COLO668 (cell line): ENCODE results near the gene PTPRN2.
"Not testable (repeated sequence)": the region's sequence is repeated elsewhere in the genome, so short reads cannot be mapped to it uniquely, and the experiment has no call there.

Experiments
- DNase-seq: peaks from one replicate; lab custom pipeline; 2025; ENCODE audit not compliant: unreplicated experiment; lab: John Stamatoyannopoulos, UW

Gene PTPRN2

DNA sequence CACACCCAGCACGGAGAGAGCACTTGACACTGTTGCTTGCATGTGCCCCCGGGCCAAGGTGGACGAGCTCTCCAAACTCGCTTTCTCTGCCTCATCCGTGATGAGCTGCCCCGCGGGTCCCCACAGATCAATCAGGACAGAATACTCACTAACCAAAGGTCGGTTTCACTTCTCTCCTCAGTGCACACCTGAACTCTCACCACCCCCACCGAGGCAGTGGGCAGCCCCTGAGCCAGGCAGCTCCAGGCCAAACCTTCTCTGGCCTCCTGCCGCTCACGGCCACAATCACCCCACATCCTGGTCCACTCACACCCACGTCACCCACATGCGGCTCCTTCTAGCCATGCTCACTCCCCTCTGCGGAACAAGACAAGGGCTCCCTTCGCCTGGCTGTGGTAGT is 806.9 kb downstream of the PTPRN2 start:
- DNase-seq = no peak

DNA sequence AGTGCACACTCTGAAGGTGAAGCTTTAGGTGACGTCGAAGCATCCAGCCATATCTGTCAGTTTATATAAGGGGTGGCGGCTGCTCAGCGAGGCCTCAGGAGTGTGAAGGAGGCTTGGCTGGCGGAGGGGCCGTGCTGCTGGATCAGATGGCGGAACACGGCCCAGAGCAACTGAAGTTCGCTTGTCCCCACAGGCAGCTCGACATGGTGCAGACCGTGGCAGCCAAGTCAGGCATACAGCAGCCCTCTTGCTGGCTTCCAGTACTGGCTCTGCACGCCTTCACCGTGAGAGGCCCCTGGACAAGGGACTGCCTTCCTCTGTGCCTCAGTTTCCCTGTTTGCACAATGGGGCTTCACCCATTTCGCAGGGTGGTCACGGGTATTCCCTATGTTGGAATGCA is 807.3 kb downstream of the PTPRN2 start:
- no peak for DNase-seq

DNA sequence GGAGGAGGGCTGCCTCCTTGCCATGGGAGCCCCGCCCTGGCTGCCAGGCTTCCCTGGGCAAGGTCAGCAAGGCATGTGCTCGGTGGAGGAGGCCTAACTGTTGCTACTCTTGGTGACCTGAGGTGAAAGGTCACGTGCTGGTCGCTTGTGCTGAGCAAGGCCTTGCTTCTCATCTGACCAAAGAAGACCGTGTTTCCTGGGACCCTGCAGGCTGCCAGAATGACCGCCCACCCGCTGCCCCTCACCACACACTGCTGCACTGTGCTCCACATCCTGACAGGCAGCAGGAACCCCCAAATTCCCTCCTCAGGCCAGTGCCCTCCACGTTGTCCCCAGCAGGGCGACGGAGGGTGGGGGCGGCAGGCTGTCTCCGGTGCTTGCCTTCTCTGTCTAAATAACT is 808.4 kb downstream of the PTPRN2 start:
- no peak for DNase-seq

DNA sequence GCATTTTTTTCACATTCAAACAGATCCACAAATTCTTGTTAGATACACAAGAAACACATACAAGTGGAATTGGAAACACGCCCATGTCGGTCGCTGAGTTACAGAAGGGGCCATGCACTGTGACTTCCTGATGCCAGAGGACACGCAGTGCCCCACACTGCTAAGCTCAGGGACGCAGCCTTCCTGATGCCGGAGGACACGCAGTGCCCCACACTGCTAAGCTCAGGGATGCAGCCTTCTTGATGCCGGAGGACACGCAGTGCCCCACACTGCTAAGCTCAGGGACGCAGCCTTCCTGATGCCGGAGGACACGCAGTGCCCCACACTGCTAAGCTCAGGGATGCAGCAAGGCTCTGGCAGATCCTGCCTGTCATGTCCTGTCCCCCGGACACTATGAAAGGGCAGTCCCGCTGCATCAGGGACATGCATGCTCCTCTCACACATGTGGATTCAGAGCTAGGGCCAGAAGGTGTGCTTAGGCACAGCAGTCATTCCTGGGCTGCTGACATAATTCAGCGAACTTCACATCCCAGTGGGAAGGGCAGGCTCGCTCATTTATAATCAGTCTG is 810.3 kb downstream of the PTPRN2 start:
- not testable (repeated sequence) for DNase-seq

DNA sequence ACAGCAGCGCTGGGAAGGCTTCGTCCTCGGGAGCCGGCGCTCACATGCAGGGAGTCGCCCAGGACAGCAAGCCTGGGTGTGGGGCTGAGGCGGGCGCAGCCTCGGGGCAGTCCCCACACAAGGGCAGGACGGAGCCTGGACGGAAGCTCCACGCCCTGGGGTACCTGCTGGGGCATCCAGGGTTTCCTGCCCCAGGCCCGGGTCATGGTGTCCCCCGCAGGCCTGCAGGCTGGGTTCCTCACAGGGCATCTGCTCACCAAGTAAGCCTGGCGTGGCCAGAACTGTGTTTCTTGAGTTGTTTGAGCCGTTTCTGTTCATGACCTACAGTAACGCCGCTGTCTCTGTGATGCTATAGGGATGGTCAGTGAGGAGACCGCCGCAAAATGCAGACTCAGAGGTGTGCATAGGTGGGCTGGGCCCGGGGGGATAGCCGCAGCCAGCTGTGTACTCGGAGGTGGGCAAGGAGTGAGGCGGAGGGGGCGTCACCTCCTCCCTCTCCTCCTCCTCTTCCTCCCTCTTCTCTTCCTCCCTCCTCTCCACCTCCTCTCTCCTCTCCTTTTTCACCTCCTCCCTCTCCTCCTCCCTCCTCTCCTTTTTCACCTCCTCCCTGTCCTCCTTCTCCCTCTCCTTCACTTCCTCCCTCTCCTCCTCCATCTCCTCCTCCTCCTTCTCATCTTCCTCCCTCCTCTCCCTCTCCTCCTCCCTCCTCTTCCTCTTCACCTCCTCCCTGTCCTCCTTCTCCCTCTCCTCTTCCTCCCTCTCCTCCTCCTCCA is 811.9 kb downstream of the PTPRN2 start:
- DNase-seq = no peak

DNA sequence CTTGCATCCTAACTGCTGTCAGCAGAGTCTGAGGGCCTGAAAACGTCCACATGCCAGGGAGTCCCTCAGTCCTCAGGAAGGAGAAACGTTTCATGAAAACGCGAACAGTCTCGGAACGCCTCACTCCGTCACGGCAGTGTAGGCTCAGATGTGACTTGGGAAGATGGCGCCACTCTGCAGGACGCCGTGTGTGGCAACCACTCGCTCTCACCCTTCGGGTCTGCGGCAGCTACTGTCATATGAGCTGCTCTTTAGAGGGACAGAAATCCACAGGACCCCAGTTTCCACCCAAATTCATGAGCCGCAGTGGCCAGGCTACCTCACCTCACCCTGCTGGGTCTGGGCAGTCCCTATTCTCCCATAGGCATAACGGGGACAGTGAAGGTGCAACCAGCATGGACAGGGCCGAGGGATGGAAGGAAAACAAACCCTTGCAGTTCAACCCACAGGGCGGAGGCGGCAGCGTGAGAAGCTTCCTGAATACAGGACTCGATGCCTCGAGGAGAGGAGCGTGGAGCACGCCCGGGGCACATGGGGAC is 812.5 kb downstream of the PTPRN2 start:
- no peak for DNase-seq

DNA sequence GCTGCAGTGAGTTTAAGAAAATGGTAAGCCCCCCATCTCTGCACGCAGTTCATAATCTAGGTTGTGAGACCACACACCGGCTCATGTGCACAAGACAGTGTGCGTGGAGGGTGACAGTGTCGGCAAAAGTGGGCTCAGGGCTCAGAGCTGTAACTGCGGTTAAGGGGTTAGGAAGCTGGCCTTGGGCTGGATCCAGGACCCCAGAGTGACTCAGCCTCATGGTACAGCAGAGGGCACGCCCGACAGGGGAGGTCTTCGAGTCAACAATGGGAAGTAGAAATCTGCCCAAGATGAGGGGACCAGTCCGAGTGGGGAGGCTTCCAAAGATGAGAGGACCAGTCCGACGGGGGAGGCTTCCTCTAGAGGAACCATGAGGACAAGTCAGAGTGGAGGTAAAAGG is 813.1 kb downstream of the PTPRN2 start:
- DNase-seq = no peak

DNA sequence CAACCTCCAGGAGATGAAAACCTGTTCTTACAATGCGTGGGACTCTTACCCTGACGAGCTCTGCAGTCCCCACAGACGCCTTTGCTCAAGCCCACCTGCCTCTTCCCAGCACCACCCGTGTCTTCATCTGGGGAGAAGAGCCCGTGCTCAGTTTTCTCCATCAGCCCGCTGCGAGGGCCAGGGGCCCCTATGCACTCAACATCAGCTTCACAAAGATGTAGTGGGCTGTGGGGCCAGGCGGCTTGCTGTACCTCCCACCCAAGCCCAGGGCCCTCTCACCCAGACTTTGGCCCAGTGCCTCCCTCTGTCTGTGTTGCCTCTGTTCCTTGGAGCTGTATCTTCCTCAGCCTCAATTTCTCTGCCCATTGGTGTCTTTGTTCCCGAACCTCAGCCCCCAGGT is 814.3 kb downstream of the PTPRN2 start:
- DNase-seq = no peak

DNA sequence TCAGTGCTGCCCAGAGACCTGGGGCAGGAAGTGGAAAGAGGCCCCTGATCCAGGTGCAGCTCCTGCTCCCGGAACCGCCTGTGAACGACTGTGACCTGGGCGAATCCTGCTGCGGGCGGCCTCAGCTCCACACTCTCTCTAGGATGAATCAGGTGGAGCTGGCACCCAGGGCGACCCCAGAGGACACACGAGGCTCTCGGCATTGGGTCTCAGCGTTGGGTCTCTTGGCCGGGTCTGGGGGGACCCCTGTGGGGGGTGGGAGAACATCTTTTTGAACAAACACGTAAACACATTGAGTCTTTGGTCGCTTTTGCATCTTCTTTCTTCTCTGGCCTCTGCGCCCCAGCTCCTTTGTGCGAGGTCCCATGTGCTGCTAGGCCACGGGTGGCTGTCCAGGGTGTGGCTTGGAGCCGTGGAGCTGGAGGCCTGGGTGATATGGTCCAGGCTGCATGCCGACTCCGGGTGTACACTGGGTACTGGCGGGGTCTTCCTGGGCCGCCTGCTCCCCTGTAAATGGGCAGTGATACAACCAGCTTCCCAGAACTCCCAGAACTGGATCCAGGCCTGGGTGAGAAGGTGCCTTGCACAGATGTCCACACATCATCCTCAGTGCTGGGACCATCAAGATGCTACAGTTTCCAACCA is 815.0 kb downstream of the PTPRN2 start:
- DNase-seq = no peak

DNA sequence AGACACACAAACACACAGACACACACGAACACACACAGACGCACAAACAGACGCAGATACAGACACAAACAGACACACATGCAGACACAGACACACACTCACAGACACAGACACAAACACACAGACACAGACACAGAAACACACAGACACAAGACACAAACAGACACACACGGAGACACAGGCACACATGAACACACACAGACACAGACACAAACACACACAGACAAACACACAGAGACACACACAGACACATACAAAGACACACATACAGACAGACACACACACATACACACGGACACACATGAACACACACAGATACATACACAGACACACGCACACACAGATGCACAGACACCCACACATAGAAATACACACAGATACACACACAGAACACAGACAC is 815.9 kb downstream of the PTPRN2 start:
- DNase-seq = no peak

DNA sequence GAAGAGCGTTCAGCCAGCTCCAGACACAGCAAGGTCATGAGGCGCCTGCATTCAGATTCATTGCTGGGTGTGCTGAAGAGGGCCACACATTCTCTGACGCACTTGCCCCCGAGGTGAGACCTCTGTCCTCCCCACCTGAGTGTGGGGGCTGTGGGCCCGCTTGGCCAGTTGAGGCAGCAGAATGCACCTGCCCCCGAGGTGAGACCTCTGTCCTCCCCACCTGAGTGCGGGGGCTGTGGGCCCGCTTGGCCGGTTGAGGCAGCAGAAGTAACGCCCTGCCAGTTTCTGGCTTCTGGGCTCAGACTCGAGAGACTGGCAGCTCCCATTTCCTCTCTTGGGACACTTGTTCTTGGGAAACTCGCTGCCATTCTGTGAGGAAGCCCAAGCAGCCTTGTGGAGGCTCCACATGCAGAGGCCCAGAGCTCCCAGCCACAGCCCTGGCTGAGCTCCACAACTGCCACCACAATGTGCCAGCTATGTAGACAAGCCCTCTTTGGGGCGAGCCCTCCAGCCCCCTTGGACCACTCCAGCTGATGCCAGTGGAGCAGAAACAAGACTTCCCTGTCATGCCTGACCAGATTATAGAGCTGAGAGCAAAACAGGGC is 816.8 kb downstream of the PTPRN2 start:
- DNase-seq = no peak

DNA sequence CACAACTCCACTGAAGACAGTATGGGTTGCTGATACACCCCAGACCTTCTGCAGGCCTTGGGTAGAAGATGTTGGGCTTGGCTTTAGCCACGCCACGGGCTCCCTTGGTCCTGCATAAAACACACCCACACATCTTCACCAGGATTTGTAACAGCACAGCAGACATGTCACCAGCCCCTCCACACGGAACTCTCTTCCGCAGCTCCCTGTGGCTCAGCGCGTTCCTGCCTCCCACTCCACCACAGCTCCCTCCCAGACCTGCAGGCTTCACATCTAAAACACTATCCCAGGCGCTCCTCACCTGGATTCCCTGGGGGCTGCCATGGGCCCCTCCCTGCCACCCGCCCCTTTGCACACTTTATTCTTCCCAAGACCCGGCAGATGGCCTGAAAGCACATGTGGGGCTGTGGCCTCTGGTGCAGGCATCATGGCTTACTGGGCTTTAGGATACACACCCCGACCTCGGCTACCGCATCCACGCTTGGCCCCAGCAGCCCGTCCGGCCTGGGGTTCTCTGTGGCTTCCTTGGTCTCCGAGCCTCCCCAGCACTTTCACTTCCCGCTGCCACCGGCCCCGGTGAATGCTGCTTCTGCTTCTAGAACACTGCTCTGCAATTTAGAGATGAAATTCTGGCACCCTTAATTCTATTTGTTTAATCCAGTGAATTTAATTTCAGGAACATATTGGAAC is 818.0 kb downstream of the PTPRN2 start:
- DNase-seq = no peak

DNA sequence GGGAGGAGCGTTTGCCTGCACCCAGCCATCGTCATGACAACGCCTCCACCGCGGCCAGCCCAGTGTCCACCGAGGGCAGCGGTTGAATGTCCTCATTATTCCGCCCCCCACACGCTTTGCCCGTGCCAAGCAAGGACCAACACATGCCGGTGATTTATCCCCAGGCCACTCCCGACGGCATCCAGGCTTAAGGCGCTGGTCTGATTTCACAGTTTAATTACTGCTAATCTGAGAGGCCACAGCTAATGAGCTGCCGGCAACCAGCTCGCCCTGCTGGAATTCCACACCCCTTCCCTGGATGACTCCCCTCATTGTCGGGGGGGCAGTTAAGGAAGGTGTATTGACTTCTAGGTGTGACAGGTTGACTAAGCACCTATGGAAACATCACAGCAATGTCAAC is 818.5 kb downstream of the PTPRN2 start:
- peak; percentile 35 for DNase-seq

DNA sequence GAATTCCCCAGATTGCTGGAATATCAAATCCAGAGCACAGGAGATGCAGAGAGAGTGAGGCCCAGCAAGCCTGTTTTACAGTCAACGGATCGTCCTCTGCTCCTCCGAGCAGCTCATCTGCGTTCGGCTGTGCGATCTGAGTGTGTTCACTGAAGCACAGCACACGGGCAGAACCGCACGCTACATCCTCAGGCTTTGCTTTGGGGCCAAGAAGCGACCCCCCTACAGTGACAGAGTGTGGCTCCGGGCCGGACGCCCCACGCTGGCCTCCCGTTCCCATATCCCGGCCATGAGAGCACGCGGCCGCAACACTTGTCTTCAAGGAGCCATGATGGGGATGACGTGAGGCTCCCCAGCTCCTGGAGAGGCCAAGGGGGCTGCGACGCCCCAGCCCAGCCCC is 819.4 kb downstream of the PTPRN2 start:
- DNase-seq = no peak

DNA sequence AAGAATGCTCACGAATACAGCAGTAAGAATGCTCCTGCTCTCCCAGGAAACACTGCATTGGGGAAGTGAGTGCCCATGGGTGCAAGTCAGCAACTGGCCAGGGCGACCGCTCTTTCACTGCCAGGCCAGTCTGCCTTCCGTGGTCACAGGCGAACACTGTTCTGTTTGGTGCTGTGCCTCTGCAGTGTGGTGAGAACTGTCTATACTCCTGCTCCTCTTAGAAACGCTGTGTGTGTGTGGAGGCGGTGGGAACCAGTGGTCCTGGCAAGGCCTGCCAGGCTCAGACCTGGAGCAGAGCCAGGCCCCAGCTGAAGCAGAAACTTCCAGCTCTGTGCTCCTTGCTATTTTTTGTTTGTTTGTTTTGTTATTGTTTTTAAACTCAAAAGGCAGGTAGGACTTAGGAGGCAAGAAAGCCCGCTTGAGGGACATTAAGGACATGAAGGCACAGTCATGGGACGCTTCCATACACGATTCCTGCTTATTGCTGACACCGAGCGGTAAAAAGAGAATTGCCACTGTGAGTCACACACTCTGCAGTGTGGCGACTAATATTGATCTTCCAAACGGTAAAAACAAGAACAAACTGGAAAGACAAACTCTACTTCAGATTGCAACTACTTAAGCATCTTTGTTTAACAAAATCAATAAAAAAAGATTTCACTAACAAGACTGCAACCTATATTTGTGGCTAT is 820.0 kb downstream of the PTPRN2 start:
- DNase-seq = no peak

DNA sequence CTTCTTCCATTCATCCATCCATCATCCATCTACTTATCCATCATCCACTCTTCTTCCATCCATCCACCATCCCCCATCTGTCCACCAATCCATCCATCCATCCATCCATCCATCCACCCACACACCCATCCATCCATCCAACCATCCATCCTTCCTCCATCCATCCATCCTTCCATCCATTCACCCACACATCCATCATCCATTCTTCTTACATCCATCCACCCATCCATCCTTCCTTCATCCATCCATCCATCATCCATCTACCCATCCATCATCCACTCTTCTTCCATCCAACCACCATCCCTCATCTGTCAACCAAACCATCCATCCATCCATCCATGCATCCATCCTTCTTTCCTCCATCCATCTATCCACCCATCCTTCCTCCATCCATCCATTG is 821.5 kb downstream of the PTPRN2 start:
- DNase-seq = no peak

DNA sequence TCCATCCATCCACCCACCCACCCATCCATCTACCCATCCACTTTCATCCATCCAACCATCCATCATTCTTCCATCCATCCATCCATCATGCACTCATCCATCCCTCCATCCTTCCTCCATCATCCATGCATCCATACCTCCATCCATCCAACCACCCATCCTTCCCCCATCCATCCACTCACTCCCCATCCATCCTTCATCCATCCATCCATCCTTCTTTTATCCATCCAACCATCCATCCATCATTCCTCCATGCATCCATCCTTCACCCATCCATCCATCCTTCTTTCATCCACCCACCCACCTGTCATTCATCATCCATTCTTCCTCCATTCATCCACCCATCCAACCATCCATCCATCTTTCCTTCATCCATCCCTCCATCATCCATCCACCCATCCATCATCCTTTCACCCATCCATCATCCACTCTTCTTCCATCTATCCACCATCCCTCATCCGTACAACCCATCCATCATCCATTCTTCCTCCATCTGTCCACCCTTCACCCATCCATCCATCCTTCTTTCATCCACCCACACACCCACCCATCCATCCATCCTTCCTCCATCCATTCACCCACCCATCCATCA is 822.6 kb downstream of the PTPRN2 start:
- DNase-seq = no peak

DNA sequence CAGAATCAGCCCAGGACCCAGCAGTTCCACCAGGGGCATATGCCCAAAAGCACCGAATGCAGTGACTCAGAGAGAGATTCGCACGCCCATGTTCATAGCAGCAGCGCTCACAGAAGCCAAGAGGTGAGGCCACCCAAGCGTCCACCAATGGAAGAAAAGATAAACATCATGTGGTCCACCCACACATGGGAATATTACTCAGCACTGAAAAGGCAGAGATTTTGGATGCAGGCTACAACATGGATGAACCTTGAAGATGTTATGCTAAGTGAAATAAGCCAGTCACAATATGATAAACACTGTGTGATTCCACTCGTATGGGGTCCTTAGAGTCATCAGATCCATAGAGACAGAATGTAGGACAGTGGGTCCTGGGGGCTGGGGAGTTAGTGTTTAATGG is 823.4 kb downstream of the PTPRN2 start:
- no peak for DNase-seq

DNA sequence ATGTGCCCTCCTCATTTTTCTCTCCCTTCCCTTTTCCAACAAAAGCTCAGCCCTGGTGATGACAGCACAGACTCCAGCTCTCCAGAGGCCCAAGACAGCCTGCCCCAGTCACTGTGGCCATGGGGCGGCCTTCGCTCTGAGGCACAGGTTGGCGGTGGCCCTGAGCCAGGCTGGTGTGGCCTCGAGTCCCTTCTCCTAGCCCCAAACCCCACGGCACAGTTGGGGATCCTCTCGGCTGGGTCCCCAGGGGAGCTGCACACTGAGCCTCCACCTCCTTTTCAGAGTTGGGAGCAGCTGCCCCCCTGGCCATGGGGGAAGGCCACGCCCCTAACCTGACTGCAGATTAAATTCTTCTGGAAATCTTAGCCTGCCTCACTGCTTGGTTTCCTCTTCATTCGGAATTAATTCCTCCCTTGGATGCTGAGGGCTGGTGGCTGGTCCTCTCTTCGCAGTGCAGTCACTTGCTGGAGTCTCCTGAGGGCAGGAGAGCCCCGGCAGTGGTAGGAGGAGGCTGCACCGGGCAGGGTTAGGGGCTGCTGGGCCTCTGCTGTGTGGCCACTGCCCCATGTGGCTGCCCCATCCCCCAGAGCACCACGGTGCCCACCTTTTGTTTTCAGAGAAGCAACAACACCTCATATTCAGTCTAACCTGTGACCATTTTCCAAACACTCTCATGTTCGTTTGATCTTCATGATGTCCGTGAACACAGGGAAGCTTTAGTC is 824.2 kb downstream of the PTPRN2 start:
- DNase-seq = no peak

DNA sequence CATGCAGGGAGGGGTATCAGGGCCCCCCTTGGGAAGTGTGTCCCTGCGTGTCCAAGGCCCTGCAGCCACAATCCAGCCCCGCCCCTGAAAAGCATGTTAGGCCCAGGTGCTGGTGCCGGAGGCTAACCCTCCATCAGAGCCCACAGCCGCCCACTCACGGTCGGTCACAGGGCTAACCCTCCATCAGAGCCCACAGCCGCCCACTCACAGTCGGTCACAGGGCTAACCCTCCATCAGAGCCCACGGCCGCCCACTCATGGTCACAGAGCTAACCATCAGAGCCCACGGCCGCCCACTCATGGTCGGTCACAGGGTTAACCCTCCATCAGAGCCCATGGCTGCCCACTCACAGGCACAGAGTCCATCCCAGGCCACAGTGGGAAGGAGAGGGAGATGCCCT is 824.8 kb downstream of the PTPRN2 start:
- no peak for DNase-seq
